OCI-LY1 (cell line): ENCODE results near the gene TMEM140.

Experiments used
- H2AFZ ChIP-seq: fragments of 200-600 bp; sonication (generic), shearing (Covaris generic); 2 replicates; pipeline ENCODE4 v1.6.0; 2014; ENCODE audit warnings: antibody characterized with exemption, mild to moderate bottlenecking, low read length
- H3F3A ChIP-seq: fragments of 200-600 bp; sonication (generic), shearing (Covaris generic); 2 replicates; pipeline ENCODE4 v1.6.0; 2014; ENCODE audit warnings: mild to moderate bottlenecking, antibody characterized with exemption, low read length, moderate library complexity; ENCODE audit not compliant: insufficient read depth
- H3K27ac ChIP-seq: fragments of 200-600 bp; sonication (generic); 2 replicates; pipeline ENCODE4 v1.5.1; 2014; ENCODE audit warnings: low read length, mixed run types, mild to moderate bottlenecking, low read depth; ENCODE audit not compliant: poor library complexity, severe bottlenecking
- H3K27me3 ChIP-seq: fragments of 200-600 bp; sonication (generic); 2 replicates; pipeline ENCODE4 v1.6.0; 2014; ENCODE audit warnings: antibody characterized with exemption, mild to moderate bottlenecking, low read length, moderate library complexity; ENCODE audit not compliant: insufficient read depth
- H3K36me3 ChIP-seq: fragments of 200-600 bp; sonication (generic); 2 replicates; pipeline ENCODE4 v1.6.1; 2014; ENCODE audit warnings: mild to moderate bottlenecking, antibody characterized with exemption, low read length, moderate library complexity, mixed read lengths; ENCODE audit not compliant: insufficient read depth
- H3K4me1 ChIP-seq: fragments of 200-600 bp; sonication (generic); 2 replicates; pipeline ENCODE4 v1.5.1; 2014; ENCODE audit warnings: mild to moderate bottlenecking, low read length, moderate library complexity; ENCODE audit not compliant: insufficient read depth, severe bottlenecking
- H3K4me2 ChIP-seq: fragments of 200-600 bp; sonication (generic), shearing (Covaris generic); 2 replicates; pipeline ENCODE4 v1.6.1; 2014; ENCODE audit warnings: low read length
- H3K4me3 ChIP-seq: fragments of 200-600 bp; sonication (generic); 2 replicates; pipeline ENCODE4 v1.5.1; 2014; ENCODE audit warnings: low read length, low read depth, mild to moderate bottlenecking, mixed read lengths; ENCODE audit not compliant: poor library complexity, severe bottlenecking
- H3K79me2 ChIP-seq: fragments of 200-600 bp; shearing (Covaris generic); 2 replicates; pipeline ENCODE4 v1.6.1; 2016; ENCODE audit warnings: mixed run types, low read length, mixed read lengths; ENCODE audit not compliant: insufficient read depth
- H3K9ac ChIP-seq: fragments of 200-600 bp; sonication (generic), shearing (Covaris generic); 2 replicates; pipeline ENCODE4 v1.6.1; 2014; ENCODE audit warnings: mild to moderate bottlenecking, low read length, mixed read lengths
- H3K9me2 ChIP-seq: fragments of 200-600 bp; sonication (generic), shearing (Covaris generic); 2 replicates; pipeline ENCODE4 v1.6.1; 2014; ENCODE audit warnings: low read depth, mild to moderate bottlenecking, low read length, mixed read lengths
- H3K9me3 ChIP-seq: fragments of 200-600 bp; shearing (Covaris generic); 2 replicates; pipeline ENCODE4 v1.6.1; 2014; ENCODE audit warnings: low read length, mixed read lengths
- H4K20me1 ChIP-seq: fragments of 200-600 bp; sonication (generic), shearing (Covaris generic); 2 replicates; pipeline ENCODE4 v1.6.0; 2016; ENCODE audit warnings: mild to moderate bottlenecking, low read length; ENCODE audit not compliant: insufficient read depth
- EZH2 ChIP-seq: fragments of 200-600 bp; sonication (generic), shearing (Covaris generic); IDR thresholded peaks from 2 replicates; pipeline ENCODE4 v1.8.0; 2017; ENCODE audit warnings: borderline replicate concordance, mixed run types, mild to moderate bottlenecking, antibody characterized with exemption, low read length, moderate library complexity, mixed read lengths
- TF ChIP-seq, protein P1 (sequence below): fragments of 200-600 bp; sonication (generic), shearing (Covaris generic); IDR thresholded peaks from 2 replicates; pipeline ENCODE4 v1.5.1; 2017; ENCODE audit warnings: mild to moderate bottlenecking, antibody characterized with exemption, low read length, moderate library complexity, mixed read lengths

Gene TMEM140

DNA sequence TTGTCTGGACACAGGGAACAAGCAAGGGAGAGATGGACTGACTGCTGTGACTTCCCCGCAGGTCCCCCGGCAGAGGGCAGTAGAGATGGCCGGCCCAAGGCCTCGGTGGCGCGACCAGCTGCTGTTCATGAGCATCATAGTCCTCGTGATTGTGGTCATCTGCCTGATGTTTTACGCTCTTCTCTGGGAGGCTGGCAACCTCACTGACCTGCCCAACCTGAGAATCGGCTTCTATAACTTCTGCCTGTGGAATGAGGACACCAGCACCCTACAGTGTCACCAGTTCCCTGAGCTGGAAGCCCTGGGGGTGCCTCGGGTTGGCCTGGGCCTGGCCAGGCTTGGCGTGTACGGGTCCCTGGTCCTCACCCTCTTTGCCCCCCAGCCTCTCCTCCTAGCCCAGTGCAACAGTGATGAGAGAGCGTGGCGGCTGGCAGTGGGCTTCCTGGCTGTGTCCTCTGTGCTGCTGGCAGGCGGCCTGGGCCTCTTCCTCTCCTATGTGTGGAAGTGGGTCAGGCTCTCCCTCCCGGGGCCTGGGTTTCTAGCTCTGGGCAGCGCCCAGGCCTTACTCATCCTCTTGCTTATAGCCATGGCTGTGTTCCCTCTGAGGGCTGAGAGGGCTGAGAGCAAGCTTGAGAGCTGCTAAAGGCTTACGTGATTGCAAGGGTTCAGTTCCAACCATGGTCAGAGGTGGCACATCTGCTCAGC is 16.6 kb downstream of the TMEM140 start:
- Histone ChIP-seq H3K27ac (no peak overlapping the region), H3K9me2 (no peaks in the 10 kb centered on the region), H3K9me3 (peaks cover 8% of the 10 kb centered on the region; the same call in 1 of the 2 replicates), H3K79me2 (no peaks in the 10 kb centered on the region), H3K36me3 (peaks cover 76% of the 10 kb centered on the region), H3K4me2 (no peak overlapping the region), H3F3A (no peaks in the 10 kb centered on the region), H3K4me3 (no peak overlapping the region), H2AFZ (no peak overlapping the region), H3K27me3 (no peaks in the 10 kb centered on the region), H3K9ac (no peak overlapping the region), H4K20me1 (no peaks in the 10 kb centered on the region), H3K4me1 (peaks cover 36% of the 10 kb centered on the region)
- TF ChIP-seq EZH2: no peak
- TF ChIP-seq, protein P1, sequence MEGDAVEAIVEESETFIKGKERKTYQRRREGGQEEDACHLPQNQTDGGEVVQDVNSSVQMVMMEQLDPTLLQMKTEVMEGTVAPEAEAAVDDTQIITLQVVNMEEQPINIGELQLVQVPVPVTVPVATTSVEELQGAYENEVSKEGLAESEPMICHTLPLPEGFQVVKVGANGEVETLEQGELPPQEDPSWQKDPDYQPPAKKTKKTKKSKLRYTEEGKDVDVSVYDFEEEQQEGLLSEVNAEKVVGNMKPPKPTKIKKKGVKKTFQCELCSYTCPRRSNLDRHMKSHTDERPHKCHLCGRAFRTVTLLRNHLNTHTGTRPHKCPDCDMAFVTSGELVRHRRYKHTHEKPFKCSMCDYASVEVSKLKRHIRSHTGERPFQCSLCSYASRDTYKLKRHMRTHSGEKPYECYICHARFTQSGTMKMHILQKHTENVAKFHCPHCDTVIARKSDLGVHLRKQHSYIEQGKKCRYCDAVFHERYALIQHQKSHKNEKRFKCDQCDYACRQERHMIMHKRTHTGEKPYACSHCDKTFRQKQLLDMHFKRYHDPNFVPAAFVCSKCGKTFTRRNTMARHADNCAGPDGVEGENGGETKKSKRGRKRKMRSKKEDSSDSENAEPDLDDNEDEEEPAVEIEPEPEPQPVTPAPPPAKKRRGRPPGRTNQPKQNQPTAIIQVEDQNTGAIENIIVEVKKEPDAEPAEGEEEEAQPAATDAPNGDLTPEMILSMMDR: no peak

DNA sequence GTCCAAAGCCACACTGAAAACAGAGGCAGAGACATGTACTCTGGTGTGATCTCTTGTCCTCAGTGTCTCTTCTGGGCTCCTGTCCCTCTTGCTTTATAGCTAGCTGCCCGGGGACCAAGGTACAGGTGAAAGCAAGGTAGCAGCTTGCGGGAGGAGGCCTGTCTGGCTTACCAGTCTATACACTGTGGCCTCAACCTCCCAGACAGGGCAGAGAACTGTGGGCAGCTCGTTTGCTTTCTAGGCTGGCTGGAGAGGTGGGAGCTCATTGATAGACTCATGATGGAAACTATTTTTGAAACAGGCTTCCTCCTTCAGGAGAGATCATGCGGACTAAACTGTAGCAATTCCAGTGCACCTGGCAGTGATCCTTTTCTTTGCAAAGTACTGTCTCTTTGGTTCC is 18.0 kb downstream of the TMEM140 start:
- H3K79me2 ChIP-seq: no peaks in the 10 kb centered on the region
- no peaks in the 10 kb centered on the region for H3F3A ChIP-seq
- H3K9ac ChIP-seq: no peak overlapping the region
- H3K36me3 ChIP-seq: peaks cover 76% of the 10 kb centered on the region
- TF ChIP-seq EZH2: no peak
- TF ChIP-seq, protein P1: no peak
- H3K9me3 ChIP-seq: peaks cover 8% of the 10 kb centered on the region; the same call in 1 of the 2 replicates
- no peak overlapping the region for H3K4me3 ChIP-seq
- H3K27me3 ChIP-seq: no peaks in the 10 kb centered on the region
- H3K9me2 ChIP-seq: no peaks in the 10 kb centered on the region
- H3K27ac ChIP-seq: no peak overlapping the region
- peaks cover 27% of the 10 kb centered on the region for H3K4me1 ChIP-seq
- H2AFZ ChIP-seq: no peak overlapping the region
- H4K20me1 ChIP-seq: no peaks in the 10 kb centered on the region
- no peak overlapping the region for H3K4me2 ChIP-seq

DNA sequence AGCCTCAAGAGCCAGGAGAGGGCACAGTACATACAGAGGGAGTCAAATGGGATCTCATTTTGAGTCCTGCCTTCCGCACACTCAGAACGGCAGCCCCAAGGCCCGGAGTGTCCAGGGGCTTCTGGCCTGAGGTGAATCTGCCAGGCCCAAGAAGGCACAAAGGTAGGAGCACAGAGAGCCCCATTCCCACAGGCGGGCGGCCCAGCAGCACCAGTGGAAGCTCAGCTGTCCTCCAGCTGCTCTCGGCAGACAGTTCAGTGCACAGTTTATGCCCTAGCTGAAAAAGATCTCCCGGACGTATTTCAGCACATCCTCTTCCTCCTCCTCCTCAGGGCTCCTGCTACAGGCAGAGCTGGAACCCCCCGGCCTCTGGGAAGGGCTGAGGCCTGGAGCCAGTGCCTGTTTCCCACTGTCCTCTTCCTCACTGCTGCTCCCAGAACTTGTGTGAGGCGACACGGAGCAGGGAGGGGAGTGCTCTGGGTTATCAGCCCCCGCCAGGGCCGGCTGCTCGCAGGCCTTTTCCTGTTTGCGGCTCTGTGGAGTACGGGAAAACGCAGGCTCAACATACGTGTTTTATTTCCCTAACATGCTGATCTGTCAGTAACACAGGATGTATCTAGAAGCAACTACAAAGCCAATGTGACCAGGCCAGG is 18.6 kb downstream of the TMEM140 start:
- no peaks in the 10 kb centered on the region for H3K79me2 ChIP-seq
- peaks cover 74% of the 10 kb centered on the region for H3K36me3 ChIP-seq

More for the DNA sequence above, 18.6 kb downstream of the TMEM140 start:
- Histone ChIP-seq H3F3A (no peaks in the 10 kb centered on the region), H3K27ac (no peak overlapping the region), H3K9me3 (peaks cover 8% of the 10 kb centered on the region; the same call in 1 of the 2 replicates), H3K27me3 (no peaks in the 10 kb centered on the region), H3K9me2 (no peaks in the 10 kb centered on the region), H2AFZ (no peak overlapping the region), H3K4me3 (no peak overlapping the region), H3K4me2 (no peak overlapping the region), H4K20me1 (no peaks in the 10 kb centered on the region), H3K9ac (no peak overlapping the region), H3K4me1 (peaks cover 27% of the 10 kb centered on the region)
- no peak for TF ChIP-seq EZH2
- TF ChIP-seq, protein P1: no peak
